NT2/D1 (cell line): ENCODE results near the gene C19orf12.

Experiments
- SUZ12 ChIP-seq: IDR thresholded peaks from 2 replicates; pipeline ENCODE4 v1.6.1; 2011; ENCODE audit not compliant: insufficient read length, insufficient read depth; ENCODE audit errors: extremely low read depth
- YY1 ChIP-seq: IDR thresholded peaks from 2 replicates; pipeline ENCODE4 v1.6.1; 2011; ENCODE audit not compliant: insufficient read length, insufficient read depth

DNA sequence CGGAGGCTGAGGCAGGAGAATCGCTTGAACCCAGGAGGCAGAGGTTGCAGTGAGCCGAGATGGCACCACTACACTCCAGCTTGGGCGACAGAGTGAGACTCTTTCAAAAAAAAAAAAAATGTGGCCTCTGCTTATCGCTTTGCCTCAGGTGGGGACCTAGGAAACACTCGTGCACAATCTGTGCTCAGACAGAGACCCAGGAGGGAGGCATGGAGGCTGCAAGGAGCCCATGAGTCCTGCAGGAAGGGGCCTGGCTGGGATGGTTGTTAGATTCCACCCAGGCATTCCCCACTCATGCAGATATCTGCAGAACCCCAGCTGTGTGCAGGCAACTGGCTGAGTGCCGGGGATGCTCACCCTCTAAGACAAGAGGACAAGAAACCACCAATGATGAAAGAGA is 43.8 kb upstream of the C19orf12 start:
- TF ChIP-seq SUZ12, result no peak
- TF ChIP-seq YY1, result no peak
